Calu3 (cell line): Measurements from ENCODE around the gene MAP2K3. TPM values are rescaled to one million over a fixed set of nuclear protein-coding genes. Genes with fewer than 3 reads are reported as not detected.

Source experiments
- BruUV-seq: library from RNA; stranded (reverse); fragments of 400-500 nt; replicated peaks from 2 replicates; lab custom pipeline; 2021; lab: Mats Ljungman, UMichigan
- CTCF ChIA-PET: fragments of 300-600 bp; sonication (Branson Sonifier 250); formaldehyde crosslinking; loops from one replicate; lab custom pipeline; 2022; ENCODE audit warnings: antibody characterized with exemption; lab: Charles Lee
- DNase-seq: peaks from one replicate; pipeline ENCODE4 v3.0.0; 2022
- H3K27ac Mint-ChIP-seq: one replicate; pipeline ENCODE4 v1.8.0; 2022; ENCODE audit warnings: mixed read lengths; ENCODE audit not compliant: unreplicated experiment
- H3K27me3 Mint-ChIP-seq: one replicate; pipeline ENCODE4 v1.8.0; 2022; ENCODE audit warnings: mixed read lengths; ENCODE audit not compliant: unreplicated experiment
- H3K36me3 Mint-ChIP-seq: one replicate; pipeline ENCODE4 v1.8.0; 2022; ENCODE audit warnings: mild to moderate bottlenecking, moderate library complexity, mixed read lengths; ENCODE audit not compliant: insufficient read depth, unreplicated experiment
- H3K4me1 Mint-ChIP-seq: one replicate; pipeline ENCODE4 v1.8.0; 2022; ENCODE audit warnings: mild to moderate bottlenecking, low read depth, mixed read lengths; ENCODE audit not compliant: unreplicated experiment
- H3K4me3 Mint-ChIP-seq: one replicate; pipeline ENCODE4 v1.8.0; 2022; ENCODE audit warnings: mild to moderate bottlenecking, low read depth, moderate library complexity, mixed read lengths; ENCODE audit not compliant: unreplicated experiment
- H3K9me3 Mint-ChIP-seq: one replicate; pipeline ENCODE4 v1.8.0; 2022; ENCODE audit warnings: low read depth, mixed read lengths; ENCODE audit not compliant: unreplicated experiment
- intact Hi-C: fragments of 100-400 bp; cut with micrococcal nuclease; formaldehyde crosslinking; loops from one replicate; pipeline ENCODE4 v1.10.0; 2022; ENCODE audit not compliant: unreplicated experiment
- total RNA-seq: library from RNA; stranded (reverse); gene quantifications from 2 replicates; pipeline ENCODE4 v1.2.3, GENCODE V29; 2022
- TF ChIP-seq, protein P1 (sequence below): fragments of 200-600 bp; IDR thresholded peaks from one replicate; pipeline ENCODE4 v1.8.0; 2022; ENCODE audit warnings: antibody characterized with exemption; ENCODE audit not compliant: unreplicated experiment

The MAP2K3 gene
- total RNA-seq, 1 experiment from 2014 or later: 93.5 TPM

DNA sequence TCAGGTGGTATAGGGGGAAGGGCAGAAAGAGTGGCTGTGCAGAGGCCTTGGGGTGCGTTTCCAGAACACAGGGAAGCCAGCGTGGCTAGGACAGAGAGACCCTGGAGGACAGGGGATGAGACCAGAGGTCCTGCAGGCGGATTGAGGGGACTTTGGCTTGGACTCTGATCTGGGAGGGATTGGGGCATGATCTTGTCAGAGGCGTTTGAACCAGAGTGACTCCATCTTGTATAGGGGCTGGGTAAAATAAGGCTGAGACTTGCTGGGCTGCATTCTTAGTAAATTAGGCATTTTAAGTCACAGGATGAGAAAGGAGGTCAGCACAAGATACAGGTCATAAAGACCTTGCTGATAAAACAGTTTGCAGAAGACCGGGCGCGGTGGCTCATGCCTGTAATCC, 25.9 kb upstream of the MAP2K3 start:
- intact Hi-C loops: no loop called here
- peaks cover 12% of the 10 kb centered on the region for H3K4me1 Mint-ChIP-seq
- H3K27ac Mint-ChIP-seq: no peak overlapping the region
- TF ChIP-seq, protein P1, sequence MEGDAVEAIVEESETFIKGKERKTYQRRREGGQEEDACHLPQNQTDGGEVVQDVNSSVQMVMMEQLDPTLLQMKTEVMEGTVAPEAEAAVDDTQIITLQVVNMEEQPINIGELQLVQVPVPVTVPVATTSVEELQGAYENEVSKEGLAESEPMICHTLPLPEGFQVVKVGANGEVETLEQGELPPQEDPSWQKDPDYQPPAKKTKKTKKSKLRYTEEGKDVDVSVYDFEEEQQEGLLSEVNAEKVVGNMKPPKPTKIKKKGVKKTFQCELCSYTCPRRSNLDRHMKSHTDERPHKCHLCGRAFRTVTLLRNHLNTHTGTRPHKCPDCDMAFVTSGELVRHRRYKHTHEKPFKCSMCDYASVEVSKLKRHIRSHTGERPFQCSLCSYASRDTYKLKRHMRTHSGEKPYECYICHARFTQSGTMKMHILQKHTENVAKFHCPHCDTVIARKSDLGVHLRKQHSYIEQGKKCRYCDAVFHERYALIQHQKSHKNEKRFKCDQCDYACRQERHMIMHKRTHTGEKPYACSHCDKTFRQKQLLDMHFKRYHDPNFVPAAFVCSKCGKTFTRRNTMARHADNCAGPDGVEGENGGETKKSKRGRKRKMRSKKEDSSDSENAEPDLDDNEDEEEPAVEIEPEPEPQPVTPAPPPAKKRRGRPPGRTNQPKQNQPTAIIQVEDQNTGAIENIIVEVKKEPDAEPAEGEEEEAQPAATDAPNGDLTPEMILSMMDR: no peak
- no peaks in the 10 kb centered on the region for H3K27me3 Mint-ChIP-seq
- H3K9me3 Mint-ChIP-seq: no peaks in the 10 kb centered on the region
- no peak for DNase-seq
- CTCF ChIA-PET: interaction anchor here (0.7 kb wide), 1 partner anchor 44 kb away, joined by 4 read pairs; no protein-coding TSS in a partner anchor
- no peak overlapping the region for H3K4me3 Mint-ChIP-seq
- no TSS peak for BruUV-seq
- peaks cover 5% of the 10 kb centered on the region for H3K36me3 Mint-ChIP-seq

DNA sequence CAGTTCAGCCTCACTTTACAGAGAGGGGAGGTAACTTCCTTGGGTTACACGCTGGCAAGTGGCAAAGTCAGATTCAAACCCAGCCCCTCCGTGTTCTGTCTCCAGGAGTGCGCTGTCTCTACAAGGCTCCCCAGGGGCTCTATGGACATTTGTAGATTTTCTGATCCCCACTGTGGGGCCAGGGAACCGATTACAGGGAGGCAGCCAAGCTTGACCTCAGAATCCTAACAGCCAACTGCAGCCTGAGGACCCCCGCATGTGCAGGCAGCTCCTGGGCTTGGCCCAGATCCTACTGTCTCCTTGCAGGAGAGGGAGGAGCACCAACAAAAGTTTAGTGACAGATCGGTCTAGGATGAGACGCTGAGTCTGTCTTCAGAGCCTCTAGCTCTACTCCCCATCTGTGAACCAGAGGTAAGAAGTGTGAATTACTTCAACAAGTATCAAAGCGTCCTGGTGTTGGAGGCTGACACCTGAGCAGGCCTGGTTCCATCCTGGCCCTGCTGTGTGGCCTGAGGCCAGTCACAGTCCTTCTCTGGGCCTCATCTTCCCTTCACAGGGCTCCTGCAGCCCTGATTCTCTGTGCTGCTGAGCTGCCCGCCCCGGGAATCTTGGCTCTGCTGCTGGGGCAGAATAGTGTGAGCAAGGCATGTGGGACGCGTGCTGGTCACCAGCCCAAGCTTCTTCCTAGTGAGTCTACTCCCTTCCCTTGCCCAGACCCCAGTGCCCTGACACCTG, 22.1 kb upstream of the MAP2K3 start:
- H3K27me3 Mint-ChIP-seq: no peaks in the 10 kb centered on the region
- no peak for DNase-seq
- intact Hi-C loops: no loop called here
- H3K27ac Mint-ChIP-seq: no peak overlapping the region
- CTCF ChIA-PET: no interaction called here
- no TSS peak for BruUV-seq
- H3K4me3 Mint-ChIP-seq: no peak overlapping the region
- peaks cover 3% of the 10 kb centered on the region for H3K36me3 Mint-ChIP-seq
- H3K4me1 Mint-ChIP-seq: peaks cover 9% of the 10 kb centered on the region
- TF ChIP-seq, protein P1: no peak
- no peaks in the 10 kb centered on the region for H3K9me3 Mint-ChIP-seq

DNA sequence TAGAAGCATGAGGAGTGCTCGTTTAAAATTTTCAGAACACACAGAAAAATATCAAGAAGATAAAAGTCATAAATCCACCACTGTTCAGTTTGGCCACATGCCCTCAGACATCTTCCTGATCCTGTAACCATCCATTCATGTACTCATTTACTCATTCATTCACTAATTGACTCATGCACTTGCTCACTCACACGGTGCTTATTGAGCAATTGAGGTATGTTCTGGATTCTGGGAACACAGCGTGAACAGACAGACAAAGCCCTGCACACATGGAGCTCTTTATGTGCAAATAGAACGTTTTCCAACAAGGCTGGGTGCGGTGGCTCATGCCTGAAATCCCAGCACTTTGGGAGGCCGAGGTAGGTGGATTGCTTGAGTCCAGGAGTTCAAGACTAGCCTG, 21.1 kb upstream of the MAP2K3 start:
- H3K4me1 Mint-ChIP-seq: no peaks in the 10 kb centered on the region
- CTCF ChIA-PET: no interaction called here
- TF ChIP-seq, protein P1: no peak
- no peaks in the 10 kb centered on the region for H3K36me3 Mint-ChIP-seq
- no TSS peak for BruUV-seq
- intact Hi-C loops: no loop called here
- DNase-seq: no peak
- H3K27me3 Mint-ChIP-seq: no peaks in the 10 kb centered on the region
- H3K27ac Mint-ChIP-seq: no peak overlapping the region
- H3K4me3 Mint-ChIP-seq: no peak overlapping the region
- H3K9me3 Mint-ChIP-seq: no peaks in the 10 kb centered on the region

DNA sequence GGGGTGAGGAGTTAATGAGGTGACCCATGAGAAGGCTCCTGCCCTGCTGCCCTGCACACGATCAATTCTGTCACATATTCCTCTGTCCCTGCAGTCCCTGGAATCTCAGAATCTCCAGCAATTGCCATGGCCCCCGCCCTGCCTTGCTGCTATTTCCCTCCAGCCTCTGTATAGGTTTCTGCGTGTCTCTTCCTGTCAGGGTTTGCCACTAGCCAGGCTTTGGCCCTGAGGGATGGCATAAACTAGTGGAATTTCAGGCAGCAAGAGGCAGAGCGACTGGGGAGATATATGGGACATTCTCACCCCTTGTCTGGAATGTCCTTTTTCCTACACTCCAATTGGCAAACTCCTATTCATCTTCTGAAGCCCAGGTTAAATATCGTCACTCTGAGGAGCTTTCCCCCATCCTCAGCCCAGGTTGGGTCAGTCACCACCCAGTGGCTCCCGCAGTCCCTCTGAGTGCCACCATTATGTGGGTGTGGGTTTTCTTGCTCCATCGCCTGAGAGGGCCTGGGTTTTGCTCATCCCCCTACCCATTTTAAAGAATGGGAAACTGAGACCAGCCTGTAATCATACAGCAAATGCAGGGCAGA, 15.8 kb upstream of the MAP2K3 start:
- no peak overlapping the region for H3K4me3 Mint-ChIP-seq
- no TSS peak for BruUV-seq
- intact Hi-C loops: no loop called here
- H3K27me3 Mint-ChIP-seq: no peaks in the 10 kb centered on the region
- no peak for DNase-seq
- H3K9me3 Mint-ChIP-seq: no peaks in the 10 kb centered on the region
- no peak overlapping the region for H3K27ac Mint-ChIP-seq
- H3K4me1 Mint-ChIP-seq: no peaks in the 10 kb centered on the region
- CTCF ChIA-PET: no interaction called here
- H3K36me3 Mint-ChIP-seq: no peaks in the 10 kb centered on the region
- TF ChIP-seq, protein P1: no peak
